Activated CD8-positive, alpha-beta memory T cell treated with anti-CD3 and anti-CD28 coated beads for 36 hours (primary cell): Measurements from ENCODE around the gene TFDP1. TPM values are rescaled to one million over a fixed set of nuclear protein-coding genes. Genes with fewer than 3 reads are reported as not detected.

Experiments used
- CTCF ChIA-PET: fragments of 350-600 bp; sonication (Branson Sonifier 250); formaldehyde crosslinking; loops from one replicate; lab custom pipeline; 2021; ENCODE audit warnings: antibody characterized with exemption; lab: Charles Lee
- POLR2A ChIA-PET: fragments of 350-600 bp; sonication (Branson Sonifier 250); formaldehyde crosslinking; loops from one replicate; lab custom pipeline; 2021; ENCODE audit warnings: antibody characterized with exemption; lab: Charles Lee
- total RNA-seq, 2 experiments: library from RNA; stranded (reverse); gene quantifications; one replicate each; pipeline ENCODE4 v1.2.3, GENCODE V29; 2021

The TFDP1 gene
- total RNA-seq, 2 experiments from 2014 or later = 200 to 206 TPM

- POLR2A ChIA-PET = no interaction called here
Observed at GRCh38 chr13:113625965-113626721, 41.6 kb downstream of the TFDP1 start.

GRCh38 chr13:113627136-113627535, 42.6 kb downstream of the TFDP1 start:
- ChIA-PET CTCF (interaction anchor here (0.9 kb wide), 1 partner anchor 39 kb away, joined by 3 read pairs; no protein-coding TSS in a partner anchor), POLR2A (no interaction called here)

More at GRCh38 chr13:113625965-113626721, 41.6 kb downstream of the TFDP1 start:
- CTCF ChIA-PET = interaction anchor here (0.9 kb wide), 1 partner anchor 38 kb away, joined by 3 read pairs; no protein-coding TSS in a partner anchor

- ChIA-PET POLR2A (no interaction called here), CTCF (no interaction called here)
Observed at GRCh38 chr13:113628291-113629270, 44.0 kb downstream of the TFDP1 start.

DNA sequence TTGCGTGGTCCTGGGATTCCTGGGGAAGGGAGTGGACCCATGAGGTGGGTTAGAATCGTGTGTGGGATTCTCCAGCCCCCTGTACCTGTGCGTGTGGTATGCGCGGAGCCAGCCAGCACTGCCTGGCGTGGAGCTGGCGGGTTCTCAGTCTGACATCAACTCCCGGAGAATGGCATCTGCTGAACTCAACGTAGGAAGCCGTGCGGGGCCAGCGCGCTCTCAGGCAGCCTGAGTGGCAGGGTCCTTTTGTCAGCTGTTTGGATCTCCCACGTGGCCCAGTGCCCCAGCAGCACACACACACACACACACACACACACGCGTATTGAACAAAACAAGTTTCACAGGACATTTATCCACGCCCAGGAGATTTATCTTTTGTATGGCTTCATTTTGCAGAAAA, 45.3 kb downstream of the TFDP1 start:
- POLR2A ChIA-PET = no interaction called here
- CTCF ChIA-PET = interaction anchor here (0.6 kb wide), 1 partner anchor 162 kb away, joined by 3 read pairs; no protein-coding TSS in a partner anchor

DNA sequence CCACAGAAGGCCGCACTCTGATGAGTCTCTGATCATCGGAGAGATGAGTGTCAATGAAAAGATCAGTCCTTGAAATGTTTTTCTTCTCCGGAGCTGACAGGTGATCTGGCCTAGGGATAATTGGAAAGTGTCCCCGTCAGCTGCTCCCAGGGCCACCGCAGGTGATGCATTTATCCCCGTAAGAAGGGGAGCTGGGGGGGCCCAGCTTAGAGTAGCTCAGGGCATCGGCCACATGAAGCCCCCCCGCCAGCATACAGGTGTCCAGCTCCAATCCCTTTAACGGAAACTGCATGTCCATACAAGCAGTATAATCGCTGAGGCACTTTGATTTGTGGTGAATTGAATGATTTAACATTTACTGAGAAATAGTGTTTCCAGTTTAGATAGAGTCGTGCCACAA, 45.7 kb downstream of the TFDP1 start:
- CTCF ChIA-PET = interaction anchor here (0.6 kb wide), 1 partner anchor 163 kb away, joined by 3 read pairs; no protein-coding TSS in a partner anchor
- POLR2A ChIA-PET = no interaction called here

GRCh38 chr13:113630804-113631203, 46.3 kb downstream of the TFDP1 start:
- CTCF ChIA-PET = no interaction called here

DNA sequence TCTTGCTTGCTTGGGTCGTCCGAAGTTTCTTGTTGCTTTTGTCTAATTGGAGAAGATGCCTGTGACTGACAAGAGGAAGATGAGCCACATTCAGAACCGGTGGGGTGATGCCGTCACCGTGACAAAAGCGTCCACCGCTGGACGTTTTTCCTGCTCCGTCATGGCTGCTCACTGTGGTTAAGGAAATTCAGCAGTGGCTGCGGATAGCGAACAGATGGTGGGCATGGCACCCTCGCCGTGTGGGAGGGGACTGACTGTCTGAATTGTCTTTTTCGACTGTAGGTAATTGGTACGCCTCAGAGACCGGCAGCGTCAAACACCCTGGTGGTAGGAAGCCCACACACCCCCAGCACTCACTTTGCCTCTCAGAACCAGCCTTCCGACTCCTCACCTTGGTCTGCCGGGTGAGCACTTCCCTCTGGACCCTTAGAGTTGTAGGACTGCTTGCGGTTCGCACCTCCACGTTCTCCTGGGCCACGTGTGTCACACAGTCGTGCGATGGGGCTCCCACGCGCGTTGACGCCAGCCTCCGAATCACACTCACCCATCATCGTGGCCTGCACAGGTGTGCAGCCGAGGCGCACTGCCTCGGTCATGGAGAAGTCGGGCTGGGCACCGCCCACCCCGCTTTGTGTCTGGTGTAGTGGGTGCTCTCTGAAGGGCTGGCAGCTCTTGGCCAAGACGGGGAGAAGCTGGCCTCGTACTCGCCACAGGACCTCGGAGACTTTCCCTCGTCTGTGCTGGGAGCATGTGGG, 47.0 kb downstream of the TFDP1 start:
- CTCF ChIA-PET = no interaction called here
- POLR2A ChIA-PET = no interaction called here

More at GRCh38 chr13:113630804-113631203, 46.3 kb downstream of the TFDP1 start:
- POLR2A ChIA-PET = no interaction called here

DNA sequence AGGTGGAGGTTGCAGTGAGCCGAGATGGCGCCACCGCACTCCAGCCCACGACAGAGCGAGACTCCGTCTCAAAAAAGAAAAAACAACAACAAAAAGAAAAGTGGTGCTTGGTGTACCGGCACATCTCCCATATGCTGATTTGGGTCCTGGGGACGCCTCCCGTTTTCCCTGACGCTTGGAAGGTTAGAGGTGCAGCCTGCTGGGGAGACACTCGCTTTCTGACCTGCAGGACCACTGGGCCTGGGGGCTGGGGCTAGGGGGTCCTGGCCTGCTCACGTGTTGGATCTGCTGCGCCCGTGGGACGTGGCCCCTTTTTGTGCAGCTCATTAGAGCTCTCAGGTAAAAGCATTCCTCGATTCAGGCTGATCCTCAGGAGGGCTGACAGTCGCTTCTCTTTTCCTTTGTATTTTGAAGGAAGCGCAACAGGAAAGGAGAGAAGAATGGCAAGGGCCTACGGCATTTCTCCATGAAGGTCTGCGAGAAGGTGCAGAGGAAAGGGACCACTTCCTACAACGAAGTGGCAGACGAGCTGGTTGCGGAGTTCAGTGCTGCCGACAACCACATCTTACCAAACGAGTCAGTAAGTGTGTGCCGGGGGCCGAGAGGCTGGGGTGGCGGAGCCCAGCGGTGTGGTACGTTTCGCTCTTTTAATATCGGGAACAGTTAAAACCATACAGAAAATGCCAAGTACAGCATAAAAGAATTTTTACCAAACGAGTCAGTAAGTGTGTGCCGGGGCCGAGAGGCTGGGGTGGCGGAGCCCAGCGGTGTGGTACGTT, 48.3 kb downstream of the TFDP1 start:
- ChIA-PET POLR2A (no interaction called here), CTCF (no interaction called here)

- ChIA-PET CTCF (no interaction called here), POLR2A (no interaction called here)
Observed at GRCh38 chr13:113633485-113633873, 48.9 kb downstream of the TFDP1 start.

DNA sequence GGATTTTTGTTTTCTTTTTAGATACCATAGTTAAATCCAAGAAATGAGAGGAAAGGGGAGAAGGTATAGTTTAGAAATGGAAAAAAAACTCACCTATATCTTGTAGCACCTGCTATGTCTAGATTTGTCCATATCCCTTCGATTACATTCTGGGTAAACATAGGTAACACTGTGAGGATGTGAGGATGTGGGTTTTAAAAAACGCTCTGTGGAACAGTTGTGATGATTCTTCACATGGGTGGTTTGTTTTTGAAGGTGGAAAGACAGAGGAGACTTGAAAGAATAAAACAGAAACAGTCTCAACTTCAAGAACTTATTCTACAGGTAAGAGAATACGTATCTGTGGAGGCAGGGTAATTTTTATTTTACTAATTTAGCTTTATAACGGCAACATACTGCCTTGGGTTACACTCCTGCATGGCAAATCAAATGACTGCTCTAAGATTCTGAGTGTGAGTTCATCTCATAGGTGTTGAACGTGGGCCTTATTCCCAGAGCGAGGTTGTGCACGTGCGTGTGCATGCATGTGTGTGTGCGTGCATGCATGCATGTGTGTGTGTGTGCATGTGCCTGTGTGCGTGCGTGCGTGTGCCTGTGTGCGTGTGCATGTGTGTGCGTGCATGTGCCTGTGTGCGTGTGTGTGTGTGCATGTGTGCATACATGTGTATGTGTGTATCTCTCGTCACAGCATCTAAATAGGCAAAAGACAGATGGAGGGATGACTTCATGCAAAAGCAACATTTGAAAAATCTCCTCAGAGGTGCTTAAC, 49.9 kb downstream of the TFDP1 start:
- ChIA-PET CTCF (no interaction called here), POLR2A (no interaction called here)

GRCh38 chr13:113635048-113635420, 50.5 kb downstream of the TFDP1 start:
- CTCF ChIA-PET = no interaction called here
- POLR2A ChIA-PET = no interaction called here

DNA sequence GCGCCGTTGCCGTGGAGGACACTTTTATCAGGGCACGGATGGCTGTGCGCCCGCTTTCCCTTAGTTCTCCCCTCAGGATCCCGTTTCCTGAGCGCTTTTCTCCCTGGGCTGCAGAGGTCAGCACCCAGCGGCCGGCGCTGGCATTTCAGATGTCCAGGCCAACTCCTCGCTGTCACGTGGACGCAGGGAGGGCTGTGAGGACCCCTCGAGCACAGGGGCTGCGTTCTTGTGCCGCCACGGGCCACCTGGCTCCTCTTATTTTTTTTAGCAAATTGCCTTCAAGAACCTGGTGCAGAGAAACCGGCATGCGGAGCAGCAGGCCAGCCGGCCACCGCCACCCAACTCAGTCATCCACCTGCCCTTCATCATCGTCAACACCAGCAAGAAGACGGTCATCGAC, 51.2 kb downstream of the TFDP1 start:
- CTCF ChIA-PET = interaction anchor here (1.3 kb wide), 1 partner anchor 48 kb away, joined by 3 read pairs; no protein-coding TSS in a partner anchor
- POLR2A ChIA-PET = no interaction called here

- CTCF ChIA-PET = interaction anchor here (1.3 kb wide), 1 partner anchor 49 kb away, joined by 3 read pairs; no protein-coding TSS in a partner anchor
- POLR2A ChIA-PET = no interaction called here
Observed at GRCh38 chr13:113636266-113636963, 51.9 kb downstream of the TFDP1 start.

GRCh38 chr13:113637262-113638160, 53.0 kb downstream of the TFDP1 start:
- ChIA-PET POLR2A (no interaction called here), CTCF (interaction anchor here (1.3 kb wide), 1 partner anchor 50 kb away, joined by 3 read pairs; no protein-coding TSS in a partner anchor)

GRCh38 chr13:113638173-113638746, 53.7 kb downstream of the TFDP1 start:
- CTCF ChIA-PET = no interaction called here
- POLR2A ChIA-PET = no interaction called here

DNA sequence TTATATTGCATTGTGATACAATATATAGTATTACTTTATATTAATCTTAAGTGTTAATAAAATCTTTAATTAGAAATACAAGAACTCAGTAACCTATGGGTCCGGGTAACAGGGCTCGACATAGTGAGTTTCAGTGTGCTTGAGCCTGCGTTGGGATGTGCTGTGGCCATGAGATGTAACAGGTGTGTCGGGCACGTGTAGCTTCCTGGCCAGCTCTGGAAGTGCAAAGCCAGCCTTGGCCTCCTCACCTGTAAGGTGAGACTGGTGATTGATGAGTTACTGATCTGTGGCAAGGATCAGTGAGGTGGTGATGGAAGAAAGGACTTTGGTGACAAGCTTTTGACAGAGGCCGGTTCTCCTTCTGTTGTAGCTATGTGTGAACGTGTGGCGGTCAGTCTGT, 54.3 kb downstream of the TFDP1 start:
- CTCF ChIA-PET = no interaction called here

More for the DNA sequence above, 54.3 kb downstream of the TFDP1 start:
- POLR2A ChIA-PET = no interaction called here
